Ectodermal cell (in vitro differentiated cells): ENCODE data around the gene MYO15A.
A peak's percentile ranks its signal among the peaks of the same experiment; 100 is the strongest.

Experiments
- H3K27ac ChIP-seq: 2 replicates; pipeline ENCODE4 v1.7.0; 2013; ENCODE audit warnings: mild to moderate bottlenecking, low read depth, low read length; ENCODE audit not compliant: insufficient read depth, poor library complexity, severe bottlenecking
- H3K27me3 ChIP-seq: 2 replicates; pipeline ENCODE4 v1.7.0; 2013; ENCODE audit warnings: mild to moderate bottlenecking, low read length; ENCODE audit not compliant: insufficient read depth, control insufficient read depth, poor library complexity, severe bottlenecking
- H3K36me3 ChIP-seq: one replicate; pipeline ENCODE4 v1.7.0; 2013; ENCODE audit warnings: low read length; ENCODE audit not compliant: control insufficient read depth, insufficient read depth
- H3K4me1 ChIP-seq: one replicate; pipeline ENCODE4 v1.7.0; 2013; ENCODE audit warnings: low read length; ENCODE audit not compliant: control insufficient read depth, insufficient read depth
- H3K4me3 ChIP-seq: 2 replicates; pipeline ENCODE4 v1.7.0; 2013; ENCODE audit warnings: low read depth, low read length, control low read depth; ENCODE audit not compliant: insufficient read depth
- H3K9me3 ChIP-seq: 2 replicates; pipeline ENCODE4 v1.7.0; 2013; ENCODE audit warnings: mild to moderate bottlenecking, low read length, moderate library complexity; ENCODE audit not compliant: control insufficient read depth
- WGBS, 2 experiments: methylation state at CpG; one replicate each; pipeline ENCODE4 v1.1.7; 2013; ENCODE audit warnings: missing lambda C conversion rate in 2 of 2; 5-methylcytosine and 5-hydroxymethylcytosine counted together

The MYO15A gene

DNA sequence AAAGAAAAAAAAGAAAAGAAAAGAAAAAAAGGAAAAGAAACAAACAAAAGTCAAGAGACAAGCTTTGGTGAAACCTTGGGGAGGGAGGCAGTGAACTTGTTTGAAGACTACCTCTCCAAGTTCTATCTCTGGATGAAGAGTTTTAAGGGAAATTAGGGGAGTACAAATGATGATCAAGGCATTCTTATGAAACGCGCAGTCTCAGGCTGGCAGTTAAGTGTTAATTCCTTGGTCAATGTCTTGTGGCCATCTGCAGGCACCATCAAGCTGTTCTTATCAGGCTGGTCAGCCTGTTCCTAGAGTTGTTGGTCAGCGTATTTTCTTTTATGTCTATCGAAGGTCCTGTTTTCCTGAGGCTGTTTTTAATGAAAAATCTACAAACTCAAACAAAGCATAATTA, 29.0 kb upstream of the MYO15A start:
- no peaks in the 10 kb centered on the region for H3K4me1 ChIP-seq
- H3K27ac ChIP-seq: no peak overlapping the region
- WGBS, 2 experiments: 92 to 98% methylated on average over 4 of the region's 4 CpGs
- no peaks in the 10 kb centered on the region for H3K36me3 ChIP-seq
- H3K27me3 ChIP-seq: no peaks in the 10 kb centered on the region
- no peak overlapping the region for H3K4me3 ChIP-seq
- no peaks in the 10 kb centered on the region for H3K9me3 ChIP-seq

DNA sequence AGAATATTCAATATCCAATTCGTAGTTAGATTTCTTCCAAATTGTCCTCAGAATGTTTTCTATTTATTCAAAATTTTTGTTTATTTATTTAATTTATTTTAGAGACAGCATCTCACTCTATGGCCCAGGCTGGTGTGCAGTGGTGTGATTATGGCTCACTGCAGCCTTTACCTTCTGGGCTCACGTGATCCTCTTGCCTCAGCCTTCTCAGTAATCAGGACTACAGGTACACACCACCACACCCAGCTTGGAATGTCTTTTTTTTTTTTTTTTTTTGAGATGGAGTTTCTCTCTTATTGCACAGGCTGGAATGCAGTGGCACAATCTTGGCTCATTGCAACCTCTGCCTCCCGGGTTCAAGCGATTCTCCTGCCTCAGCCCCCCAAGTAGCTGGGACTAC, 24.3 kb upstream of the MYO15A start:
- Histone ChIP-seq H3K27me3 (no peaks in the 10 kb centered on the region), H3K36me3 (no peaks in the 10 kb centered on the region), H3K9me3 (no peaks in the 10 kb centered on the region), H3K4me3 (no peak overlapping the region), H3K27ac (no peak overlapping the region), H3K4me1 (no peaks in the 10 kb centered on the region)
- 92 to 95% methylated on average over 3 to 4 of the region's 4 CpGs for WGBS, 2 experiments

DNA sequence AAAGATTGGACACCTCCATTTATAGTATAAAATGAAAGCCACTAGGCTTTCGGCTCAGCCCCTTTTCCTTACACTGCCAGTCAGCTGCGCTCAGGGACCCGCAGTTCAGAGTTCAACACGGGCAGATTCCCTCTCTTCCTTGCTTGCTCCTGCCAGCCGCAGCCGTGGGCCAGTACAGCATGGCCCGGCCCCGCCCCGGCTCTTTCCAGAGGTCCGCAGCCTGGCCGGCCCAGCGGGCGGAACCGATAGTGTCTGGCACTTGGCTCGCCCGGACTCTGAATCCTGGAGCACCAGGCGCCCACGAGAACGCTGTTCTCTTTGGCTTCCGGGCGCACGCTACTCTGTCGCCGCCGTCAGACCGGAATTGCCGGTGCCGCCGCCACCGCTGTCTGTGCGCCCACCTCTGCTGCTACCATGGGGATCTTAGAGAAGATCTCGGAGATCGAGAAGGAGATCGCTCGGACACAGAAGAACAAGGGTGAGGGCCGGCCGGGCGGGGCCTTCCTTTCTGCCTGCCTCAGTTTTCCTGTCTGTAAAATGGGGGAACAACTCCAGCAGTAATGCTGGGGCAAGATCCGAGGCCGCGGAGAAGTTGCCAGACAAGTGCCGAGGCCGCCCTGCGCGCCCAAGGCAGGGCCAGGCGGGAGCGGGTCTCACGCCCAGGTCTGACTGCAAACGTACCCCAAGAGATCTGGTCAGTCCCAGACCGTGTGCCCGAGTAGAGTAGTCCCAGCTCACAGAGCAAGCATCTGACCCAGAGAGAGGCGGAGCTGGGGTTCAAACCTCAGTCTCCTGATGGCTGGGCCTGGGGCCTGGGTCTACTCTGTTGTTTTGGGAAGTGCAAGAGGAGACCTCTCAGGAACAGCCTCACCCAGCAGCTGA, 20.7 kb upstream of the MYO15A start, which contains the start of gene DRG2:
DRG2 (plus strand) TSS at position 339 of the 882 bp plus-strand sequence; CDS start at position 415, 76 bp downstream.
- Histone ChIP-seq H3K9me3 (no peaks in the 10 kb centered on the region), H3K4me1 (no peaks in the 10 kb centered on the region), H3K4me3 (peak within 1 kb of the TSS; percentile 71), H3K27me3 (no peaks in the 10 kb centered on the region), H3K27ac (no peak within 1 kb of the TSS), H3K36me3 (no peaks in the 10 kb centered on the region)
- WGBS, 2 experiments: 3% methylated on average over 52 of the region's 52 CpGs

- Histone ChIP-seq H3K27me3 (no peaks in the 10 kb centered on the region), H3K36me3 (peaks cover 3% of the 10 kb centered on the region), H3K4me3 (no peak overlapping the region), H3K9me3 (no peaks in the 10 kb centered on the region), H3K4me1 (no peaks in the 10 kb centered on the region), H3K27ac (no peak overlapping the region)
- WGBS, 2 experiments: 94 to 96% methylated on average over 2 of the region's 2 CpGs
Measured at GRCh38 chr17:18089613-18090012, 18.9 kb upstream of the MYO15A start.

DNA sequence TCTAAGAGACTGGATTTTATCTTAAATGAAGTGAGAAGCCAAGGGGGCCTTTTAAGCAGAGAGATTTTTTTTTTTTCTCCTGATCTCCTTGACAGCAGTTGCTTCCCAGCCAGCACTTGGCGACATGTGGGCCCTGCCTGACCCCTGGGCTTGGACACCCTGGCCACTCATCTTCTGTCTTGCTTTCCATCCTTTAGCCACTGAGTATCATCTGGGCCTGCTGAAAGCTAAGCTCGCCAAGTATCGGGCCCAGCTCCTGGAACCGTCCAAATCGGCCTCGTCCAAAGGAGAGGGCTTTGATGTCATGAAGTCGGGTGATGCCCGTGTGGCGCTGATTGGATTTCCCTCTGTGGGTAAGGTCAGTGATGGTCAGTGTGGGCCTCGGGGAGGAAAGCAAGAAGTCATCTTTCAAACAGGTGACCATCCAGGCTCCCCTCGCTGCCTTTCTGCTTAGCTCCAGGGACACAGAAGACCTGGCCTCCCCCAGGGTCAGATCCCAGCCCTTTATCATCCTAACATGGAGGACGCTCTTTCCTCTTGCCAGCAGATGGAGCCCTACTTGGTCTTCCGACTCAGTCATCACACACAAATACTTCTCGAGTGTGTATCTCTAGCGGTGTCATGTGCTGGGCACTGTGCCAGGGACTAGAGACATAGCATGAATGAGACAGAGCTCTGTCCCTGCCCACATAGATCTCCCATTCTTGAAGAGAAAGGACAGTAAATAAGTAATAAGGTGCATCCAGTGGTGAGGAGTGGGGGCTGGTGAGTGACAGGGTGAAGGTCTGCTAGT, 14.7 kb upstream of the MYO15A start:
- Histone ChIP-seq H3K27ac (no peak overlapping the region), H3K36me3 (peaks cover 10% of the 10 kb centered on the region), H3K27me3 (no peaks in the 10 kb centered on the region), H3K4me3 (no peak overlapping the region), H3K4me1 (no peaks in the 10 kb centered on the region), H3K9me3 (no peaks in the 10 kb centered on the region)
- 87 to 89% methylated on average over 15 of the region's 15 CpGs for WGBS, 2 experiments

- 96 to 97% methylated on average over 10 of the region's 10 CpGs for WGBS, 2 experiments
- Histone ChIP-seq H3K27ac (no peak overlapping the region), H3K4me3 (no peak overlapping the region), H3K9me3 (no peaks in the 10 kb centered on the region), H3K27me3 (no peaks in the 10 kb centered on the region), H3K36me3 (peaks cover 10% of the 10 kb centered on the region), H3K4me1 (no peaks in the 10 kb centered on the region)
Measured at GRCh38 chr17:18094409-18094807, 14.1 kb upstream of the MYO15A start.

DNA sequence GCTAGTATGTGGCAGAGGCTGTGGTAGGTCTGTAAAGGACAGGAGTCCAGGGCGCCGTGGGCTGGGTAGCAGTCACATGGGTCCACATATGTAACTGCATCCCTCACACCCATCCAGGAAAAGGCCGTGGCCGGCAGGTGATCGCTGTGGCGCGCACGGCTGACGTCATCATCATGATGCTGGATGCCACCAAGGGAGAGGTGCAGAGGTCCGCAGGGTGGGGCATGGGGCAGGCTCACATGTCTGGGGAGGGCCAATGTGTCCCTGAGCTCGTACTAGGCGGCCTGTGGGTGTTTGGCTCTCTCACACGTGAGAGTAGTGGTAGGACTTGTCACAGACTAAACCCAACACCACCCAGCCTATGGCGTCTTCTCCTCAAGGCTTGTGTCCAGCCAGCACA, 9.0 kb upstream of the MYO15A start:
- H3K36me3 ChIP-seq: peaks cover 7% of the 10 kb centered on the region
- H3K4me3 ChIP-seq: no peak overlapping the region
- H3K27me3 ChIP-seq: no peaks in the 10 kb centered on the region
- 95 to 96% methylated on average over 14 of the region's 14 CpGs for WGBS, 2 experiments
- no peaks in the 10 kb centered on the region for H3K4me1 ChIP-seq
- H3K9me3 ChIP-seq: no peaks in the 10 kb centered on the region
- no peak overlapping the region for H3K27ac ChIP-seq

GRCh38 chr17:18100616-18101015, 7.9 kb upstream of the MYO15A start:
- H3K27ac ChIP-seq: no peak overlapping the region
- no peaks in the 10 kb centered on the region for H3K27me3 ChIP-seq
- no peaks in the 10 kb centered on the region for H3K9me3 ChIP-seq
- no peak overlapping the region for H3K4me3 ChIP-seq
- no peaks in the 10 kb centered on the region for H3K4me1 ChIP-seq
- 94 to 95% methylated on average over 10 of the region's 10 CpGs for WGBS, 2 experiments
- H3K36me3 ChIP-seq: peaks cover 7% of the 10 kb centered on the region

DNA sequence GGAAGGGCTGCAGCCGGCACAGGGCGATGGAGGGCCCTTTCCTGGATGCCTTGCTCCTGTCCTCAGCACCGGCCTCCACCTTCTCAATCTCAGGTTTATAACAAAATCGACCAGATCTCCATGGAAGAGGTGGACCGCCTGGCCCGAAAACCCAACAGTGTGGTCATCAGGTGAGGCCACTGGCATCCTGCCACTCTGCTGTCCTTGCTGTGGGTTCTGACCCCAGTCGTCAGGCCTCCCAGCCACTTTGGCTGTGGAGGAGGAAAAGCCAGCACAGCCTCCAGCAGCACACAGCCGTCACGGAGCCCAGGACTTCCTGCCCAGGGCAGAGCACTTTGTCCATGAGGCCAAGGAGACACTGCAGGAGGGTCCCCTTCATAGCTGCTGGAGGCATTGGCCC, 6.7 kb upstream of the MYO15A start:
- H3K9me3 ChIP-seq: no peaks in the 10 kb centered on the region
- H3K4me3 ChIP-seq: no peak overlapping the region
- 95% methylated on average over 9 of the region's 9 CpGs for WGBS, 2 experiments
- H3K27me3 ChIP-seq: no peaks in the 10 kb centered on the region
- no peaks in the 10 kb centered on the region for H3K4me1 ChIP-seq
- H3K36me3 ChIP-seq: no peaks in the 10 kb centered on the region
- no peak overlapping the region for H3K27ac ChIP-seq

DNA sequence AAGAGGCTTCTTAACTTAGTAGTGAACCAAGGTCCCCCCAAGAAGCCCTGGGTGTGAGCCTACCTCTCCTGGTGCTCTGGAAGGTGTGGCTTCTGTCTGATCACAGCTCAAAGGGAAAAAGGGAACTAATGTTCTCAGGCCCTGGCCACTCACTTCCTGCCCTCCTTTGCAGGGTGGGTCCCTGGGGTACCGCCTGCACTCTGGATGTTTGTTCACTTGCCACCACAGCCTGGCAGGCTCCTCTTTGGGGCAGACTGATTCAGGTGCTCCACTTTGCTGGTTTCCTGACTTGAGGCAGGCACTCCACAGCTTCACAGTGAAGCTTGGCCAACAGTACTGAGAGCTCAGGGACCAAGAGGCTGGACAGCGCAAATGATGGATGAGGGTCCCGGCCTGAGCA, 5.9 kb upstream of the MYO15A start:
- no peak overlapping the region for H3K4me3 ChIP-seq
- H3K9me3 ChIP-seq: no peaks in the 10 kb centered on the region
- 94 to 99% methylated on average over 3 of the region's 3 CpGs for WGBS, 2 experiments
- H3K4me1 ChIP-seq: no peaks in the 10 kb centered on the region
- no peaks in the 10 kb centered on the region for H3K36me3 ChIP-seq
- H3K27me3 ChIP-seq: no peaks in the 10 kb centered on the region
- no peak overlapping the region for H3K27ac ChIP-seq
